HL-60 (cell line): Measurements from ENCODE around the gene GDA.

ENCODE experiments used
- DNase-seq, 2 experiments: peaks; one replicate each; pipeline ENCODE4 v3.0.0-alpha.2; 2010 to 2020; ENCODE audit warnings: low read depth in 1 of 2, low spot score in 1 of 2
- H3K27ac ChIP-seq: fragments of 250-450 bp; sonication (Bioruptor Pico); replicated peaks from 2 replicates; pipeline ENCODE4 v1.5.1; 2020; ENCODE audit warnings: mild to moderate bottlenecking, moderate library complexity
- H3K27me3 ChIP-seq: fragments of 250-450 bp; sonication (Bioruptor Pico); 2 replicates; pipeline ENCODE4 v1.5.1; 2021; ENCODE audit warnings: mild to moderate bottlenecking, moderate library complexity; ENCODE audit not compliant: insufficient read depth, poor library complexity, severe bottlenecking
- H3K4me3 ChIP-seq: replicated peaks from 2 replicates; pipeline ENCODE4 v1.5.1; 2011; ENCODE audit warnings: mild to moderate bottlenecking, control low read depth, low read length; ENCODE audit not compliant: insufficient read depth
- GABPA ChIP-seq: IDR thresholded peaks from 2 replicates; pipeline ENCODE4 v1.6.1; 2012; ENCODE audit warnings: low read depth
- POLR2AphosphoS5 ChIP-seq: IDR thresholded peaks from 2 replicates; pipeline ENCODE4 v1.6.1; 2012; ENCODE audit warnings: low read depth
- SPI1 ChIP-seq: IDR thresholded peaks from 2 replicates; pipeline ENCODE4 v1.6.1; 2012; ENCODE audit warnings: low read depth, mild to moderate bottlenecking, borderline replicate concordance
- TF ChIP-seq, protein P1 (sequence below): IDR thresholded peaks from 2 replicates; pipeline ENCODE4 v1.6.1; 2012; ENCODE audit warnings: low read depth; ENCODE audit not compliant: insufficient replicate concordance
- TF ChIP-seq, protein P2 (sequence below): IDR thresholded peaks from one replicate; pipeline ENCODE4 v1.5.1; 2011; ENCODE audit warnings: low read length, control low read depth, inconsistent platforms; ENCODE audit not compliant: insufficient read depth

GDA gene

DNA sequence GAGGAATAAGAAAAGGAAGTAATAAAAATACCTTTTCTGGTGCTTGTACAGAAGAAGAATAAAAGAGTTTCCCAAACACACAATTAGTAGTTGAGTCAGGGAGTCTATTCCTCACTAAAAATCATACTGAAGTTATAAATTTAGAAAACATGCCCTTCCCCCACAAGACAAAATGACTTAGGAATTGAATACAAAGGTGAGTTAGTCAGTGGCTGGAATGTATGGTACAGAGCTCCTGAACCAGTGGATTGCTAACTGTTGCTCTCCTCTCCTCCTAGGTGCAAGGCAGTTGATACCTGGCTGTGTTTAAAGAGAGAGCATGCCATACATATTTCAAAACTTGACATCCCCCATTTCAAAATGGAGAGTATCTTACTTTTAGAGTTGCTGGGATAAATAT lies 1.9 kb downstream of the GDA start:
- TF ChIP-seq, protein P1, sequence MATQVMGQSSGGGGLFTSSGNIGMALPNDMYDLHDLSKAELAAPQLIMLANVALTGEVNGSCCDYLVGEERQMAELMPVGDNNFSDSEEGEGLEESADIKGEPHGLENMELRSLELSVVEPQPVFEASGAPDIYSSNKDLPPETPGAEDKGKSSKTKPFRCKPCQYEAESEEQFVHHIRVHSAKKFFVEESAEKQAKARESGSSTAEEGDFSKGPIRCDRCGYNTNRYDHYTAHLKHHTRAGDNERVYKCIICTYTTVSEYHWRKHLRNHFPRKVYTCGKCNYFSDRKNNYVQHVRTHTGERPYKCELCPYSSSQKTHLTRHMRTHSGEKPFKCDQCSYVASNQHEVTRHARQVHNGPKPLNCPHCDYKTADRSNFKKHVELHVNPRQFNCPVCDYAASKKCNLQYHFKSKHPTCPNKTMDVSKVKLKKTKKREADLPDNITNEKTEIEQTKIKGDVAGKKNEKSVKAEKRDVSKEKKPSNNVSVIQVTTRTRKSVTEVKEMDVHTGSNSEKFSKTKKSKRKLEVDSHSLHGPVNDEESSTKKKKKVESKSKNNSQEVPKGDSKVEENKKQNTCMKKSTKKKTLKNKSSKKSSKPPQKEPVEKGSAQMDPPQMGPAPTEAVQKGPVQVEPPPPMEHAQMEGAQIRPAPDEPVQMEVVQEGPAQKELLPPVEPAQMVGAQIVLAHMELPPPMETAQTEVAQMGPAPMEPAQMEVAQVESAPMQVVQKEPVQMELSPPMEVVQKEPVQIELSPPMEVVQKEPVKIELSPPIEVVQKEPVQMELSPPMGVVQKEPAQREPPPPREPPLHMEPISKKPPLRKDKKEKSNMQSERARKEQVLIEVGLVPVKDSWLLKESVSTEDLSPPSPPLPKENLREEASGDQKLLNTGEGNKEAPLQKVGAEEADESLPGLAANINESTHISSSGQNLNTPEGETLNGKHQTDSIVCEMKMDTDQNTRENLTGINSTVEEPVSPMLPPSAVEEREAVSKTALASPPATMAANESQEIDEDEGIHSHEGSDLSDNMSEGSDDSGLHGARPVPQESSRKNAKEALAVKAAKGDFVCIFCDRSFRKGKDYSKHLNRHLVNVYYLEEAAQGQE, result no peak
- TF ChIP-seq, protein P2, sequence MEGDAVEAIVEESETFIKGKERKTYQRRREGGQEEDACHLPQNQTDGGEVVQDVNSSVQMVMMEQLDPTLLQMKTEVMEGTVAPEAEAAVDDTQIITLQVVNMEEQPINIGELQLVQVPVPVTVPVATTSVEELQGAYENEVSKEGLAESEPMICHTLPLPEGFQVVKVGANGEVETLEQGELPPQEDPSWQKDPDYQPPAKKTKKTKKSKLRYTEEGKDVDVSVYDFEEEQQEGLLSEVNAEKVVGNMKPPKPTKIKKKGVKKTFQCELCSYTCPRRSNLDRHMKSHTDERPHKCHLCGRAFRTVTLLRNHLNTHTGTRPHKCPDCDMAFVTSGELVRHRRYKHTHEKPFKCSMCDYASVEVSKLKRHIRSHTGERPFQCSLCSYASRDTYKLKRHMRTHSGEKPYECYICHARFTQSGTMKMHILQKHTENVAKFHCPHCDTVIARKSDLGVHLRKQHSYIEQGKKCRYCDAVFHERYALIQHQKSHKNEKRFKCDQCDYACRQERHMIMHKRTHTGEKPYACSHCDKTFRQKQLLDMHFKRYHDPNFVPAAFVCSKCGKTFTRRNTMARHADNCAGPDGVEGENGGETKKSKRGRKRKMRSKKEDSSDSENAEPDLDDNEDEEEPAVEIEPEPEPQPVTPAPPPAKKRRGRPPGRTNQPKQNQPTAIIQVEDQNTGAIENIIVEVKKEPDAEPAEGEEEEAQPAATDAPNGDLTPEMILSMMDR, result no peak
- TF ChIP-seq GABPA (no peak), POLR2AphosphoS5 (no peak), SPI1 (no peak)
- Histone ChIP-seq H3K27me3 (peaks cover 21% of the 10 kb centered on the region), H3K4me3 (no peak overlapping the region), H3K27ac (no peak overlapping the region)
- no peak for DNase-seq

DNA sequence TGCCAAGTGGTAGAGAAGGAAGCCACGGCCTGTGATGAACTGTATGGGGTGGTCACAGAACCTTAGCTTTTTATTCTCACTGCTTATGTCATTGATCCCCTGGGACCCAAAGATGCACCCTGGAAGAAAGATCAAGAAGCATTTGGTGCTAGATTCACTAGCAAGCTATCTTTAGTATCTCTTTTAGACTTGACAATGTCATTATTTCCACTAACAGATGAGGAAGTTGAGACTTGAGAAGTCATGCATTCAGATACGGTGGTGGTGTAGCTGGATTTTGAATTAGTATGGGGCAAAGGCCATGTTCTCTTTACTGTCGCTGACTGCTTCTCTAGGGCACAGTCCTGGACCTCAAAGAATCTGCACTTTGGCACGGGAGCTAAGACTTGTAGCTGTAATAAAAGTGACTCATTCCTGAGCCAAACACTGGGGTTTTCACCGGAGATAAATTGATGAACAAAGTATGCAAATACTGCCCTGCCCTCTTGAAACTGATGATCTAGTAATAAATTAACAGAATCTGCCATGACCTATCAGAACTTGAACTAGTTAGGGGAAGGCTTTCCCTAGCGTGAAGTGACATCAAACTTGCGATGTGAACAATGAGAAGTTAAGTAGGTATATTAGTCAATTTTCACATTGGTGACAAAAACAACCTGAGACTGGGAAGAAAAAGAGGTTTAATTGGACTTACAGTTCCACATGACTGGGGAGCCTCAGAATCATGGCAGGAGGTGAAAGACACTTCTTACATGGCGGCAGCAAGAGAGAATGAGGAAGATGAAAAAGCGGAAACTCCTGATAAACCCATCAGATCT lies 5.4 kb downstream of the GDA start:
- H3K27ac ChIP-seq, result no peak overlapping the region
- H3K4me3 ChIP-seq, result no peak overlapping the region
- TF ChIP-seq GABPA (no peak), SPI1 (no peak), POLR2AphosphoS5 (no peak)
- TF ChIP-seq, protein P2, result no peak
- TF ChIP-seq, protein P1, result no peak
- DNase-seq, result no peak
- H3K27me3 ChIP-seq, result peaks cover 13% of the 10 kb centered on the region

DNA sequence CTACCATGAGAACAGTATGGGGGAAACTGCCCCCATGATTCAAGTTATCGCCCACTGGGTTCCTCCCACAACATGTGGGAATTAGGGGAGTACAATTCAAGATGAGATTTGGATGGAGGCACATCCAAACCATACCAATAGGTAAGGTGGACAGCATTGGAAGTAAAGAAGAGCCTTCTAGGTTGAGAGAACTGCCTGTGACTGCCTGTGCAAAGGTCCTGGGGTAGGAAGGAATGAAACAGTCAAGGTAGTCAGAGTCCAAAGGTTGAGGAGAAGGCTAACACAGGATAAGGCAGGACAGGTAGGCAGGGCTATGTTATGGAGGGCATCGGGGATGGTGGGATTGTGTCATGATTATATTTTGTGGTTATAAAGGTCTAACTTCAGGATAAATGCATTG lies 6.1 kb downstream of the GDA start:
- TF ChIP-seq, protein P2, result no peak
- TF ChIP-seq SPI1, result no peak
- TF ChIP-seq, protein P1, result no peak
- no peak for TF ChIP-seq POLR2AphosphoS5
- TF ChIP-seq GABPA, result no peak
- H3K27ac ChIP-seq, result no peak overlapping the region
- H3K27me3 ChIP-seq, result peaks cover 6% of the 10 kb centered on the region
- no peak for DNase-seq
- no peak overlapping the region for H3K4me3 ChIP-seq
